HG03175 (cell line): ENCODE measurements around the gene KRT4.

Experiments
- ATAC-seq: cut with Tn5 transposase; IDR thresholded peaks from one replicate; pipeline ENCODE4 v1.9.1; 2021; ENCODE audit warnings: mild to moderate bottlenecking, moderate library complexity; ENCODE audit not compliant: unreplicated experiment

Gene KRT4

DNA sequence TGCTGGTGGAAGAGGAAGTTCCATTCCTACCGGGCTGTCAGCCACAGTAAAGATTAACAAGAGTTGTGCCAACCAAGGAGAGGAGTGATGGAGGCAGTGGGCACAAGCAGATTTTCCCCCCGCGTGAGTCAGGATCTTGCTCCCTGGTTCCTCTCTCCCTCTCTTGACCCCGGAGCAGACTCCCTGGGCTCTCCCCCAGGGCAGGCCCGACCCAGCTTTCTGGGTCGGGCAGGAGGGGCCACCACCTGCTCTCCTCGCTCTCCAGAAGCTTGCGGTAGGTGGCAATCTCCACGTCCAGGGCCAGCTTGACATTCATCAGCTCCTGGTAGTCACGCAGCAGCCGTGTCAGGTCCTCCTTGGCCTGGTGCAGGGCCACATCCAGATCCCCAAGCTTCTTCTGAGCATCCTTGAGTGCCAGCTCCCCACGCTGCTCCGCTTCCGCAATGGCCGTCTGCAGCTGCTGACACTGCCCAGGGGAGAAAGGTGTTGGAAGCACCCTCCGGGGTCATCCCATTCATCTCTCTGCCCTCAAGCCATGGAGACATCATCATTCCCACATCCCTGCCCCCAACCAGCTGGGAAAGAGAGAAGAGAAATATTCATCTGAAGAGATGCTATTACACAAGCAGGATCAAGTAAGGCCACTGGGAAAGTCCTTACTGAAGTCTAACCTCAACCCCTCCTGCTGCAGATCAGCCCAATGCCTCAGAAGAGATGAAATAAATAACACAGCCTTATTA lies 9.0 kb upstream of the KRT4 start:
- no peak for ATAC-seq

DNA sequence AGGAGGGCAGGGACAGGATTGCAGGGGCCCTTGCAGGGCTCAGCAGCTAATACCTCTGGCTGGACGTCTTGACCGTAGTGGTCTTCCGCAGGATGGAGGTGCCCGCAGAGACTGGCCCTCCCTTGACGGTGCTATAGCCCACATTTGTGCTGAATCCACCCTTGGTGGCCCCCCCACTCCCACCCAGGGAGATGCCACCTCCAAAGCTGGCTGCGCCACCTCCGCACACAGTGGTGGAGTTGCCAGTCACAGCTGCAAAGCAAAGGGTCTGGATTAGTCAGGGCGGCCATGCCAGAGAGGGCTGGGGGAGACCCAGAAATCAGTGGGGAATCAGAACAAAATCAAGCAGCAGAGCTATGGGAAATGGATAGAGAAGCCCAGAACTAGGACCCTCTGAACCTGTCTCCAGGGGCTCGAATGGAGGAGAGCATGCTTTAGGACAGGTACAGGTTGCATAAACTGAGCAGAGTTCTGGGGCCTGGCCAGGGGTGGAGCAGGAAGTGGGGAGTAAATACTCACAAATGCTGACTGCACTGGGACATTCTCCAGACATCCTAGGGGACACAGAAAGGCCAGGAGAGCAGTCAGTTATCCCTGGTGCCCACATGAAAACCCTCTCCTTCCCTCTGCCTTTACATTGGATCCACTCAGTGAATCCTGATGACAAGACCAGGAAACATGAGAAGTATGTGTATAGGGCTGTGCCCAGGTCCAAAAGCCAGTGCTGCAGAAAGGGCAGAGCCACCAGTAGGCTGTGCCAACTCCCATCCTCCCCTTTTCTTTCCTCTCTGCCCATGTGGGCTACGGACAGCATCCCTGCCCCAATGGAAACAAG lies 8.1 kb upstream of the KRT4 start:
- no peak for ATAC-seq

DNA sequence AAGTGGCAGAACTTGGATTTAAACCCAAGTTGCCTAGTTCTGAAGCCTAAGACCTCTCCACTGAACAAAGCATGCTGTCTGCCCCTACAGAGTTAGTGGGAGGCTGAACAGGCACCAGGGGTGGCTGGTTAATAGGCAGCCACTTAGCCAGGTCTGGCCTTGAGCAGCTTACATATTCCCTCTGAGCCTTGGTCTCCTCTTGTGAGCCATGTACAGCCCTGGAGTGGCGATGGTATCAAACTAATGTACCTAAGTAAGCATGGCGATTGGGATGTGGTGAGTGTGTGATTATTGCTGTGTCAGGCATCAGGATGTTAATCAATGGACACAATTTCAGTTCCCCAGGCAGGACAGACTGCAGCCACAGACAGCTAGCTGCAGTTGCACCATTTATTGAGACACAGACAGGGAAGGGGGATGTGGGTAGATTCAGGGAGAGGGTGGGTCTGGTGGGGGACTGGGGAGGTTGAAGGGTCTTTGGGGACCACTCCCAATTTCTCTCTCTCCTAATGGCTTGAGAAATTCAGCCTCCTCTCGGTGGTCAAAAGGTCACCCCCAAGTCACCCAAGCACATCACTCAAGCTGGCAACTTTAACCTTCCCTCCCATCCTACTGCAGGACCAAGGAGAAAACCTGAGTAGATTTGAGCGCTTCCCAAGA lies 7.3 kb upstream of the KRT4 start:
- no peak for ATAC-seq

DNA sequence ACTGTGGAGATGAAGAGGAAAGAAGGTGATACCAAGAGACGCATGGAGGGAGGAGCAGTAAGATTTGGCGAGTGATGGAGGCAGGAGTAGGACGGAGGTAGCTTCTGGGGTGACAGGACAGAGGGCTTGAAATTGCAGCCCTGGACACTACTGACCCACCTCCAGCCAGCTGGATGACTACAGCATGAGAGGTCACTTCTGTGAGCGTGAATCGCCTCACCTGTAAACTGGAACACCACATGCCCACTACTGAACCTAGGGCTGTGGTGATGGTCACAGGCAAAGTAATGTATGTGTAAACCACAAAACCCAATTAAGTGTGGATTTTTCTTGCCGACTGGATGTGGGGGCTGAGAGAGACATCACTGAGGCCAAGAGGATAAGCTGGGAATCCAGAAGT lies 6.6 kb upstream of the KRT4 start:
- ATAC-seq, result no peak

DNA sequence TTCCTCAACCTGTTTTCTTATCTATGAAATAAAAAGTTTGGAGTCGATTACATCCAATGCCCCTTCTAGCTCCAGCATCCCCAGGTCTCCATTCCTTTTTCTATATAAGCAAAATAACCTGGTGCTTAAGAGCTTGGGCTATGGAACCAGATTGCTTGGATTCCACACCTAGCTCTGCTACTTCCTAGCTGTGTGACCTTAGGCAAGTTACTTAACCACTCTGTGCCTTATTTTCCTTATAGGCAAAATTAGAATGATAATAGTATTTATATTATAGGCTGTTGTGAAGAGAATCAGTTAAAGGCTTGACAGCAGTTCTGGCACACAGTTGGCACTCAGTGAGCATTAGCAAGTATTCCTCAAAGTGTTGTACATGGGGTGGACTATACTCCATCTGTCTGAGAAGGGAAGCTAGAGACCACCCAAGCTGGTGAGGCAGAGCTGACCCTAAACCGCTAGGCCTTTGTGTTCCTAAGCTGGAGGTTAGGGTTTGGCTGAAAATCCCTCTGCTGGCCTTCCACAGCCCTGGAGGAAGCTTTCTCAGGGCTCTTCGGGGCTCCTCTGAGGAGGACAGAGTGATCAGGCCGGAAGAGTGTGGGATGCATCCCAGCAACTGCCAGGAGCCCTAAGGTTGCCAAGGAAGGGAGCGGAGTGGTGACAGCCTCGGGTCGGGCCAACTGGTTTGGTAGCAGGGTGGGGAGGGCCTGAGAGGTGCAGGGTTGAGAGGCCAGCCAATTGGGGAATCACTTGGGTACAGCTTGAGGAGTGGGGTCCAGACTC lies 6.0 kb upstream of the KRT4 start:
- ATAC-seq, result no peak

DNA sequence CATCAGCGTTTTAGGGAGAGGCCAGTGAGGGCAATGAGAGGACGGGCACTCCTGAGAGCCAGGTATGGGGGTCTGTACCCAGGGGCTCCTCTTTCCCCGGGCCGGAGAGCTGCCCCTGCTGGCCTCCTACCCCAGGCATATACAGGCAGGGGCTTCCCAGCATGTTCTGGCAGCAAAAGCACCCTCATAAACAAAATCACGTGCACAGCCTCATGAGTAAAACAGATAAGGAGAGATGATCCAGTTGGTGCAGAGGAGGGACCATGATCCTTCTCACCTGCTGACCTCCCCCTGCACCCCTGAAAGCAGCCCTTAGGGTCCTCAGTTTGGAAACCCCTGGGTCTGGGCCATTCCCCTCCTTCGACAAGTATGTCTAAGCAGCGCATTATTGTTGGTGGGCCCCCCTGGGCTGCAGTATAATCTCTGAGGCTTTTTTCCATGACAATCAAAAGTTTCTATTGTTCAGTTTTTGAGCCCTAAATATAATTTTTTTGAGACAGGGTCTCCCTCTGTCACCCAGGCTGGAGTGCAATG lies 5.0 kb upstream of the KRT4 start:
- ATAC-seq, result no peak

DNA sequence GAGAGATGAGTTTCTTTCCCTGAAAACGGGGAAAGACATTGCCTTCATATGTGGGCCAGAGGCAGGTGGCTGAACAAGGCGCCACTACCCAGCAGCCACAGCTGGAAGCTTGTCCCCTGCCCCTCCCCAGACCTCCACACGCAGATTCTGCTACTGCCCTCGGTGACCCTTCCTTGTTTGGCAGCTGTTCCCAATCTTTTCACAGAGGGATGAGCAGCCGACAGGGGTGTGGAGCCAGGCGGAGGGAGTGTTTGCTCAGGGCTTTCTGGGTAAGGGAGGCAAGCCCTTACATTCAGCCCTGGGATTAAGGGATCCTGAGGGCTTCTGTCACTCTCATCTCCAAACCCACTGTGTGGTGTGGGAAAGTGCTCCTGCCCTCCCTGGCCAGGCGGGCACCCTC lies 4.5 kb upstream of the KRT4 start:
- ATAC-seq, result no peak

DNA sequence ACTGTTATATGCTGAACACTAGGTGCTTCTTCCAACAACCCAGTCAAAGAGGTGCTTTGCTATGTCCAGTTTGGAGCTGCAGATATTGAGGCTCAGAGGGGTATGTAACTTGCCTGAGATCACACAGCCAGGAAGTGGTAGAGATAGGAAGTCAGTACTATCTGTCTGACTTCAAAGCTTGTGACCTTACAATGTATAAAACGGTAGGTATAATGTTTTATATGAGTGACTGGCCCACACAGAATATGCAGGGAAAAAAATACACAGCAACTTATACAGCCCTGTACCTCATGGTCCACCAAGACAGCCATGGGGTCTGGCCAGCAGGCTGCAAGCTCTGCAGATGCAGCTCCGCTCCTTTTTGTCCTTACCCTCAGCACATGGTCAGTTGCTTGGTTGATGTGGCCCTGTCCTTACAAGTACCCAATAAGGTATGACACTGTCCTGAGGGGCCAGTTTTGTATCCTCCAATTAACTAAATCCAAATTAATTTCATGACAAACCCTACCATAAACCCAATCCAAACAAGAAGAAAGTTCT lies 3.9 kb upstream of the KRT4 start:
- no peak for ATAC-seq

DNA sequence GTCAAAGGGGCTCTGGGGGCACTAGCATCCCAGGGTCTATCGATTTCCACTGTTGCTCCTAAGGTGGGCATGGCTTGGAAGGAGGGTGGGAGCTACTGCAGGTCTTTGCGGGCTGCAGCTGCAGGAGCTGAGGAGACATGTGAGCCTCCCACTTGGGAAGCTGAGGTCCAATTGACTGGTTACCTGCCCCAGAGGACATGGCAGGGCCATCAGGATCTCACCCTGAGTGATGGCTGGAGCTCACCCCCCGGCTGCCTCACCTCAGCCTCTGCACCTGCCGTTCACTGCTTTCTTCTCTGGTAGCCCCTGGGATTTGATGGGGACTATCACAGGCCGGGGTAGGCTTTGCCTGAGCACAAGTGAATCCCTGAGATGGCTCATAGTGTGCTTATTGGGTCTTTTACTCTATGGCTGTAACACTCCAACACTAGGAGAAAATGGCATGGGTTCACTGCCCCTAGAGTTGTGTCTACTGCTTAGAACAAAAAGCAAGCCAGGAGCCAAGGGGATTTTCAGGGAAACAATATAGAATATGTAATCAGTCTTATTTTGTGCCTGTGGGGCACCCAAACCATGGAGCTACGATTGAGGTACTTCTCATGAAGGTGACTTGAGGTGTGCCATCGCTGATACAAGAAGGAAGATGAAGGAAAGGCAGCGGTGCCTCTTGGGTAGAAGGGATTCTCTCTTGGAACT lies 3.2 kb upstream of the KRT4 start:
- no peak for ATAC-seq

DNA sequence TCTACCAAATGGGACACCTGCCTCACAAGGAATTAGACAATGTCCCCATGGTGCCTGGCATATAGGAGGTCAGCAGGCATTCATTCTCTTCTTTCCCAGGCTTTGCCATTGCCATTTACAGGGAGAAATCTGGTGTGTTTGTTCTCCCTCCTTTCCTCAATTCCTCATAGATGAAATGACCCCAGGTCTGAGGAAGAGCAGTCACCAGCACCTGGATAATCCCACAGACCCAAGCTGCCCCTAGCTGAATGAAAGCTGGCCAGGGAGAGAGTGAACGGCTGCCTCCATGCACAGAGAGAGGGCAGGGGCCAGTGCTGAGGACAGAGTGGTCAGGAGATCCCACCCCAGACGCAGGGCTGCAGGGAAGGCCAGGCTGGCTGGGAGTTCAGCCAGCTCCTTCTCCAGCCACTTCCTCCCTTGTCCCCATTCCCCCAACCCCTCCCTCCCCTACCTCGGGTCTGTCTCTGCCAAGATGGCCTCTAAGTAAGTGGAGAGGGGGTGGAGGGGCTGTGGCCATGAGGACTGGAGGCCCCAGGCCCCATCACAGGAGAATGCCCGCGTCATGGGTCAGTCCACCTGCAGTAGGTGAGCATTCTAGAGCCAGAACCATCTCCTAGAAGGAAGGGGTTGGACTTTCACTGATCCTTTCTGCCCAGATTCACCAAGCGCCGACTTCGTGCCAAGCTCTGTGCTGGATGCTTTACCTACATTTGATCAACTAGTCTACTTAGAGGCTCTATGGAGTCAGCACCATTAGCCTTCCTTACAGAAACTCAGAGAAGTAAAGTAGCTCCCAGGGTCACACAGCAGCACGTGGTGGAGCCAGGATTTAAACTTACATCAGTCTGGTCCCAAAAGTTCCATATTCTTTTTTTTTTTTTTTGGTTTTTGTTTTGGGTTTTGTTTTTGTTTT lies 2.0 kb upstream of the KRT4 start:
- ATAC-seq, result no peak

DNA sequence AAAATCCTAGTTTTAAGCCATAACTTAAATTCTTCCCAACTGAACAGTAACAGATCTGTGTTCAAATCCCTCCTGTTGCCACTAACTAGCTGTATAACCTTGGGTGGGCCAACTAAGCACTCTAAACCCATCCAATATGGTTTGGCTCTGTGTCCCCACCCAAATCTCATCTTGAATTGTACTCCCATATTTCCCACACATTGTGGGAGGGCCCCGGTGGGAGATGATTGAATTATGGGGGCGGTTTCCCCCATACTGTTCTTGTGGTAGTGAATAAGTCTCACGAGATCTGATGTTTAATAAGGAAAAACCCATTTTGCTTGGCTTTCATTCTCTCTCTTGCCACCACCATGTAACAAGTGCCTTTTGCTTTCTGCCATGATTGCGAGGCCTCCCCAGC lies 1.2 kb upstream of the KRT4 start:
- ATAC-seq, result no peak

DNA sequence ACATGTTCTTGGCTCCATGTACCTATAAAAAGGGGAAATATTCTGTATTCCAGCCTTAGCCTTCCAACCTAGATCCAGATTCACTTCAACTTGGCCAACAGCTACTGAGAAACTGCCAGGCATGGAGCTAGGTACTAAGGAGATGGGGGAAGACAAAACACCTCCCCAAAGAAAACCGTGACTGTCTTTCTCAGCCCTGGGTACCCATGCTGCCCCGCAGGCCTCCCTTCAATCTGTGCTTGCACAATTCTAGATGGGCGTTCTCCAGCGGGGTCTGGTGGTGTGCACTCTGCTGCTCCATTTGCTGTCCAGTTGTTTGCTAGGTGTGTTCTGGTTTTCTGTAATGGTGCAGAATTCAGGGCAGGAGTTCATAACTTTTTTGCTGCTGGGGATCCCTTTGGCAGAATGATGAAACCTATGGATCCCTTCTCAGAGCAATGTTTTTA lies 817 bp upstream of the KRT4 start:
- ATAC-seq, result no peak

DNA sequence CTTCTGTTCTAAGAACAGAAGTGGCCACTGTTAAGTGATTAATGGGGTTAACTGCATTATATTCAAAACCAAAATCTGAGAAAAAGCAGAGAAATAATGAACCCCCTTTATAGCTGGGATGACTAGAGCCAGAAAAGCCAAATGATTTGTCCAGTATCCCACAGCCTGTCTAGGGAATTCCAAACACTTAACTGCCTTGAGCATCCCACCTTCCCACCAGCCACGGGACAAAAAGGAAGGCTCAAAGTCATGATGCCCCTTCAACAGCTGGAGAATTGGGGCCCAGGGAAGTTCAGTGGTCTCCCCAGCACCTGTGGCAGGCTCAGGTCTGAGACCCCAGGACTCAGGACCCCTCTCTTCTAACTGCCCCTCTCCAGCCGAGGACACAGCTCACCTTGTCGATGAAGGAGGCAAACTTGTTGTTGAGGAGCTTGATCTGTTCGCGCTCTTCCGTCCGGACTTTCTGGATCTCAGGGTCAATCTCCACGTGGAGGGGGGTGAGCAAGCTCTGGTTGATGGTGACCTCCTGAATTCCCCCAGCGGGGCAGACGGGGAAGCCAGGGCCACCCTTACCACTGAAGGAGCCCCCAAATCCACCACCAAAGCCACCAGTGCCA lies 605 bp downstream of the KRT4 start:
- ATAC-seq, result no peak

DNA sequence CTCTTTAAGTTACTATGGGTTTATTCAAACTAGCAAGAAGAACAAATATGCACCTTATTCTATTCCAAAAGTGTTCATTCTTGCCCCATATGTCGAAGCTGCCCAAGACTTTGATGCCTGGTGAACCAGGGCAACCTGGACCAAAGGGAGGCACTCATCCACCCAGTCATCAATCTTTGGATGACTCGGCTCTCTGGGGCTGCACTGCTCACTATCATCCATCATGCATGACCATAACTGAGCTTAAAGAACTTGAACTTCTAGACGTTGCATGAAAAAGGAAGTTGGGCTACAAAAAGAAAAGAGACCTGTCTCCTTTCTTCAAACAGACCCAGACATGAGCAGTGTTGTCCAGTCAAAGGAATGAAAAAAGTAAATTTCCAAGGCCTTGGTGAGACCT lies 1.2 kb downstream of the KRT4 start:
- ATAC-seq, result no peak

DNA sequence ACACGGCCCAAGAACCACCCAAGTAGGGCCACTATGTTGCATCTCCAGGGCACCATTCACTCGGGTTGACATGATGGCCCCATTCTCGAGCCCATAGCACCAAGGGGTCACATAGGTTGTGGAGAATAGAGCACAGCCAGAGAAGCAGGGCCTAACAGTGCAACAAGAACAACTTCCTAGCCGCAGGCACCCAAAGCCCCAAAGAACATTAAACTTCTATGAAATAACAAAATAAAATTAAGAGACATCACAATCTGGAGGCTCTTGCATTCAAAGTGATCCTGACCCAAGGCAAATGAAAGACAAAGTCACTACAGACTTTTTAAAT lies 1.9 kb downstream of the KRT4 start:
- no peak for ATAC-seq

DNA sequence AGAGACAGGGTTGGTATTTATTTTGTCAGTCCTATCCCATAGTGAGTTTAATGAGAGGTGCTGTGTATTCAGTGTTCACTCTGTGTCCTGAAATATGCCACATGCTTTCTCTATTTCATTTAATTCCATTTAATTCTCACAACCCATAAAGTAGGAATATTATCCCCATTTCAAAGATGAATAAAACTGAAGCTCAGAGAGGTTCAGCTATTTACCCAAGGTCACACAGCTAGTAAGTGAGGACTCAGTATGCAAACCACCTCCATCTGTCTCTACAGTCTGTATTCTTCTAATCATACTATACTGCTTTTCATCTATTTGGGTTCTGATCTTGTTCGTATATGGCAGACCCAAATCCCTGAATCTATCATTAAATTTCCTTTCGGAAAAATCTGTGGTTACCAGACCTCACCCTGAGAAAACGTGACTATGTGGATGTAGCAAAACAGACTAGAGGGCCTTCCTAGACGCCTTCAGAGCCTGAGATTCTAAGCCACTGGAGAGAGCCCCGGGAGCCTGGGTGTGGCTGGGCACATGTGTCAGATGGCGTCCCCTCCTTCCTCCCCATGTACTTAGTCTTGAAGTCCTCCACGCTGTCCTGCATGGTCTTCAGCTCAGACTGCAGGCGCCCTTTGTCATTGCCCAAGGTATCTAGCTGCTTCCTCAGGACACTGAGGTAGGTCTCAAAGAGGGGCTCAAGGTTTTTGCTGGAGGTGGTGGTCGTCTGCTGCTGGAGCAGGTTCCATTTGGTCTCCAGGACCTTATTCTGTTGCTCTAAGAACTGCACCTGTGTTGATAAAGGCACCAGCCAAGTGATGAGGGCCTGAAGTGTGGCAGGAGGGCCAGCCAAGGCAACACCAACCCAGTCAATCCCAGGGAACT lies 2.5 kb downstream of the KRT4 start:
- no peak for ATAC-seq

DNA sequence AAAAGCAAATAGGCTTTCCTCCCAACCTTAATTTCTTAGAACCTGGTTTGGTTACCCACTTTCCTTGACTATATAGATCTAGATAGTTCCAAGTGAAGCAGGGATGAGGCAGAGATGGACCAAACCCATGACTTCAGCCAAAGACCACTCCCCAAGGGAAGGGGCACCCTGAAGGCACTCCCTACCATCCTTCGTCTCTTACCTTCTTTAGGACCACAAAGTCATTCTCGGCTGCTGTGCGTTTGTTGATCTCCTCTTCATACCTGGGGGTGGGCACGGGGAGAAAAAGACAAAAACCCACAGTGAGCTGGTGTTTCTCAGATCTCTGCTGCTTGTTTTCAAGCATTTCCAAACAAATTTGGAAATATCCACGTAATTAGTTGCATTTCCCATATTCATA lies 3.4 kb downstream of the KRT4 start:
- ATAC-seq, result no peak

DNA sequence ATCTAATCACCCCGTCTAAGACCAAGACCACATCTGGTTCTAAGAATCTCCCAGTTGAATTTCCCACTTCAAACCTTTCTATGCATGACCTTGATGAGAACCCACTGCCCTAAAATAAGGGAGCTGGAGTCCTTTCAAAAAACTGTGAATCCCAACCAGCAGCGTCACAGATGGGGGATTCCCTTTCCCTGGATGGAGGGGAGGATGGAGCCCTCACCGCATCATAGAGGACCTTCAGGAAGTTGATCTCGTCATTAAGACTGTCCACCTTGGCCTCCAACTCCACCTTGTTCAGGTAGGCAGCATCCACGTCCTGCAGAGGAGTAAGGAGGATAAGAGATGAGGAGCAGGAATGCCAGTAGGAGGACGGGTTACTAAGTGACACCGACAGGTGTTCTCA lies 4.8 kb downstream of the KRT4 start:
- ATAC-seq, result no peak
